GM10266 (cell line): ENCODE results near the gene RYR2.

Experiments
- DNase-seq: peaks from one replicate; pipeline ENCODE4 v3.0.0; 2012; ENCODE audit errors: extremely low spot score
- TF ChIP-seq, protein P1 (sequence below): IDR thresholded peaks from 2 replicates; pipeline ENCODE4 v1.5.1; 2012; ENCODE audit warnings: mild to moderate bottlenecking, low read depth; ENCODE audit not compliant: control insufficient read depth, insufficient read depth; ENCODE audit errors: missing control alignments

Gene RYR2

DNA sequence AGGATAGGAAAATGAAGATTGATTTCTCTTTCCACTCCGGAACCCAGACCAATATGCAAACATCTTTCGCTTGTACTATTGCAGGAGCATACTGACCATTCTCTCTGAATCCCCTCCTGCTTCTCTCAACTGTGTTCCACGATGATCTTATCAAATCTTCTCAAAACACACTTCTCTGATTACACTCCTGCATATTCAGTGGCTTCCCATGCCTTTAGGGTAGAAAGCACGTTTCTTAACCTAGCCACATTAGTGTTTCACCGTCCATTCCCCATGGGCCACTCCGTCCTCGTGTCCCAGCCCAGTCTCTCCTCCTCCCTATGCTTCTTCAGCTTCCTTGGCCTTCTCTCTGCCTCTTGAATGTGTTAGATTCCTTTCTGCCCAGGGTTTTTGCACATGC is 650.3 kb downstream of the RYR2 start:
- TF ChIP-seq, protein P1, sequence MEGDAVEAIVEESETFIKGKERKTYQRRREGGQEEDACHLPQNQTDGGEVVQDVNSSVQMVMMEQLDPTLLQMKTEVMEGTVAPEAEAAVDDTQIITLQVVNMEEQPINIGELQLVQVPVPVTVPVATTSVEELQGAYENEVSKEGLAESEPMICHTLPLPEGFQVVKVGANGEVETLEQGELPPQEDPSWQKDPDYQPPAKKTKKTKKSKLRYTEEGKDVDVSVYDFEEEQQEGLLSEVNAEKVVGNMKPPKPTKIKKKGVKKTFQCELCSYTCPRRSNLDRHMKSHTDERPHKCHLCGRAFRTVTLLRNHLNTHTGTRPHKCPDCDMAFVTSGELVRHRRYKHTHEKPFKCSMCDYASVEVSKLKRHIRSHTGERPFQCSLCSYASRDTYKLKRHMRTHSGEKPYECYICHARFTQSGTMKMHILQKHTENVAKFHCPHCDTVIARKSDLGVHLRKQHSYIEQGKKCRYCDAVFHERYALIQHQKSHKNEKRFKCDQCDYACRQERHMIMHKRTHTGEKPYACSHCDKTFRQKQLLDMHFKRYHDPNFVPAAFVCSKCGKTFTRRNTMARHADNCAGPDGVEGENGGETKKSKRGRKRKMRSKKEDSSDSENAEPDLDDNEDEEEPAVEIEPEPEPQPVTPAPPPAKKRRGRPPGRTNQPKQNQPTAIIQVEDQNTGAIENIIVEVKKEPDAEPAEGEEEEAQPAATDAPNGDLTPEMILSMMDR, result no peak
- DNase-seq, result no peak

DNA sequence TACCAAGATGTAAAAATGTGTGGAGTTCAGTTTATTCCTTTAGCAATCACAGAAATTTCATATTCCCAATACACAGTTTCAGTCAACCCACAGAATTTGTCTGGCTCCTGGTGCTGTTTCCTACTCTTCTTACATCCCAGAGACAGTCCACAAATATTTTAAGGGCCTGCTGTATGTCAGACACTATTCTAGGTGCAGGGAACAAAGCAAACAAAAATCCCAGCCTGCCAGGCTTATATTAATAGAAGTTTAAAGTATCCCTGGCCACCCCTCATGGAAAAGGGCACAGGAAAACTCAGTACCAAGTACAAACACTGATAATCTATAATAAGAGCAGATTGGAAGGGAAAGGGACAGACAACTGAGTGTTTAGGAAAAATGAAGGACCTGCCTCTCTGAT is 653.9 kb downstream of the RYR2 start:
- DNase-seq, result no peak
- TF ChIP-seq, protein P1, result no peak

DNA sequence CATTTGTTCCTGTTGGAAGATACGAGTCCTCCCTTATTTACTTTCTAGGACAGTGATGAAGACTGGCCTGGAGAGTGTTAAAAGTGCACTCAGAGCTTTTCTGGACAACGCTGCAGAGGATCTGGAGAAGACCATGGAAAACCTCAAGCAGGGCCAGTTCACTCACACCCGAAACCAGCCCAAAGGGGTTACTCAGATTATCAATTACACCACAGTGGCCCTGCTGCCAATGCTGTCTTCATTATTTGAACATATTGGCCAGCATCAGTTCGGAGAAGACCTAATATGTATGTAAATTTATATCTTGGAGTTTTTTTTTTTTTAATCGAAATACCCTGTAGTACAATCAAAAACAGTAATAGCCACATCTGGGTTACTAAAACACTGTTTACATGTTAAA is 658.2 kb downstream of the RYR2 start:
- TF ChIP-seq, protein P1, result no peak
- no peak for DNase-seq

DNA sequence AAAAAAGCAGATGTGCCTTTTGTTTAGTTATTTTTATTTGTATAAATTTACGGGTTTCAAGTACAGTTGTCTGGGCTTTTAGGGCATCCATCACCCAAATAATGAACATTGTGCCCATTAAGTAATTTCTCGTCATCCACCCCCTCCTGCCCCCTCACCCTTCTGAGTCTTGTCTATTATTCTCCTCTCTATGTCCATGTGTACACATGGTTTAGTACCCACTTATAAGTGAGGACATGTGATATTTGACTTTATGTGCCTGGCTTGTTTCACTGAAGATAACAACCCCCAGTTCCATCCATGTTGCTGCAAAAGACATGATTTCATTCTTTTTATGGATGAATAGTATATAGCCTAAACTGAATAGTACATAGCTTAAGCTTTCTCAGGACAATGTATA is 659.5 kb downstream of the RYR2 start:
- no peak for DNase-seq
- TF ChIP-seq, protein P1, result no peak

DNA sequence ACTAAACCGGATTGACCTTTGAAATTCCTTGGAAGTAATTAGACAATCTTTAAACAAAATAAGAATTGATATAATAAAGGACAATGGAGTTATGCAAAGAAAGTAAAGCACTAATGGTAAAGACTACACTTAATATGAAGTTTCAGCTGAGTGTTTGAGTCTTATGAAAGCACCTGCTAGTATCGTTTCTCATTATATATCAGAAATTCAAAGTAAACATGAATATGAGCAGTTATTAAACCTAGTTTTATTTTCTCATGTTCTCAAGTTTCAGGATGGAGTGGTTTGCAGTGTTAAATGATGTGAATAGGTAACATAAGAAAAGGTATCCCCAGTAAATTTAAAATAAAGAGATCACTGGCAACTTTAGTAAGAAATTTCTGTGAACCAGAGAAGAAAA is 660.2 kb downstream of the RYR2 start:
- no peak for DNase-seq
- TF ChIP-seq, protein P1, result no peak

DNA sequence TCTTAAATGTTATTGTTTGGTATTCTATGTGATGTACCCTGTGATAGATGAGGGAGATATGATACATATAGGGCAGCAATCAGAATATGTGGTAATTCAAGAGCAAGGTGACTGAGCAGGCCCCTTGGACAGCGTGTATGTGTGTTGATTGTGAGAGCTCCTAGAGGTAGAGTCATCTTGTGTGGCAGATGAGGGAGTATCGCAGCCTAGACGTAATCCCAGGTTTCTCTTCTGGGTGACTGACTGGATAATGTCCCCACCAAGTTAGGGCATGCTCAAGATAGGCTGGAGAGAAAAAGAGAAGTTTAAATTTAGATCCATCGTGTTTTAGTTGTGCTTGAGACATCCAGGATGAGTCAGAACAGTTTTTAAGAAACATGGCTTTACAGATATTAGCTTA is 663.5 kb downstream of the RYR2 start:
- TF ChIP-seq, protein P1, result no peak
- DNase-seq, result no peak

DNA sequence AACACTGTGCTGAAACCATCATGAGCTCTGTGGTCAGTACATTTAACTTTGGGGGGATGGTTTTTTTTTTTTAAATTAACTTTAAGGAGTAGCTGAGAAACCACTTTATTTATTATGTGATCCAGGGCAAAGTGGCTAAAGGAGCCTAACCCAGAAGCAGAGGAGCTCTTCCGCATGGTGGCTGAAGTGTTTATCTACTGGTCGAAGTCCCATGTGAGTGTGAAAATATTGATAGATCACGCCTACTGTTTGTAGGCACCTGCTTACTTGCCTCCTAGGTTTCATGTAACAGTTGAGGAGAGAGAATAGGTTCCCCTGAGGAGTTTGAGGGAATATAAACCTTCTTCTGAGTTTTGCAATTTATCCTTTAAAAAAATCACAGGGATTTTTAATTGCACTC is 667.4 kb downstream of the RYR2 start:
- no peak for DNase-seq
- TF ChIP-seq, protein P1, result no peak
